Measurements from ENCODE around the gene ZXDC.

- TF ChIP-seq CTCF (conservative IDR thresholded peaks at IDR 0.05; ENCODE audit: low read length) (no peak), EZH2phosphoT487 (IDR thresholded peaks at IDR 0.05; ENCODE audit: borderline replicate concordance) (no peak)
Observed at GRCh38 chr3:126468028-126468891, 7.4 kb downstream of the ZXDC start.

Measured in Loucy (cell line).